PC-3 (cell line): ENCODE measurements around the gene P2RX6. TPM values are rescaled to one million over a fixed set of nuclear protein-coding genes. Genes with fewer than 3 reads are reported as not detected.

Experiments
- ATAC-seq: fragments of 200-7000 bp; cut with Tn5 transposase; 2 replicates; pipeline ENCODE4 v1.9.1; 2020; ENCODE audit warnings: mild to moderate bottlenecking, moderate library complexity
- BruUV-seq: library from RNA; stranded (reverse); fragments of 400-500 nt; replicated peaks from 2 replicates; lab custom pipeline; 2021; lab: Mats Ljungman, UMichigan
- CTCF ChIA-PET: fragments of 300-600 bp; sonication (Branson Sonifier 250); formaldehyde crosslinking; loops from one replicate; lab custom pipeline; 2022; ENCODE audit warnings: antibody characterized with exemption; lab: Charles Lee
- POLR2A ChIA-PET: fragments of 300-600 bp; sonication (Branson Sonifier 250); formaldehyde crosslinking; loops from one replicate; lab custom pipeline; 2022; ENCODE audit warnings: antibody characterized with exemption; ENCODE audit not compliant: unreplicated experiment; lab: Charles Lee
- DNase-seq: peaks from one replicate; pipeline ENCODE4 v3.0.0-alpha.2; 2015
- H2AFZ ChIP-seq: fragments of 300-600 bp; sonication (generic); 2 replicates; pipeline ENCODE4 v1.6.0; 2016; ENCODE audit warnings: antibody characterized with exemption, low read length
- H3F3A ChIP-seq: fragments of 300-600 bp; sonication (generic); one replicate; pipeline ENCODE4 v1.6.0; 2017; ENCODE audit warnings: antibody characterized with exemption, low read length, control low read depth, mild to moderate bottlenecking; ENCODE audit not compliant: unreplicated experiment
- H3K27ac ChIP-seq: fragments of 300-600 bp; sonication (generic); 2 replicates; pipeline ENCODE4 v1.5.1; 2016; ENCODE audit warnings: mild to moderate bottlenecking, low read length
- H3K27me3 ChIP-seq: fragments of 300-600 bp; sonication (generic); 2 replicates; pipeline ENCODE4 v1.6.1; 2016; ENCODE audit warnings: low read length, mixed read lengths
- H3K36me3 ChIP-seq: fragments of 300-600 bp; sonication (generic); 2 replicates; pipeline ENCODE4 v1.6.1; 2016; ENCODE audit warnings: low read depth, mixed run types, low read length, mixed read lengths
- H3K4me1 ChIP-seq: fragments of 300-600 bp; sonication (generic); 2 replicates; pipeline ENCODE4 v1.5.1; 2016; ENCODE audit warnings: low read length; ENCODE audit not compliant: insufficient read depth
- H3K4me2 ChIP-seq: fragments of 300-600 bp; sonication (generic); 2 replicates; pipeline ENCODE4 v1.6.0; 2016; ENCODE audit warnings: low read length
- H3K4me3 ChIP-seq: fragments of 300-600 bp; sonication (generic); 2 replicates; pipeline ENCODE4 v1.5.1; 2016; ENCODE audit warnings: mild to moderate bottlenecking, low read length, mixed read lengths
- H3K79me2 ChIP-seq: fragments of 300-600 bp; sonication (generic); 2 replicates; pipeline ENCODE4 v1.6.1; 2017; ENCODE audit warnings: low read length, mixed read lengths
- H3K9ac ChIP-seq: fragments of 300-600 bp; sonication (generic); 2 replicates; pipeline ENCODE4 v1.6.0; 2016; ENCODE audit warnings: mild to moderate bottlenecking, low read length
- H3K9me2 ChIP-seq: fragments of 300-600 bp; sonication (generic); replicated peaks from 2 replicates; pipeline ENCODE4 v1.6.1; 2016; ENCODE audit warnings: mixed run types, low read length, mixed read lengths
- H3K9me3 ChIP-seq: fragments of 300-600 bp; sonication (generic); 2 replicates; pipeline ENCODE4 v1.6.1; 2016; ENCODE audit warnings: low read length, mixed read lengths
- H4K20me1 ChIP-seq: fragments of 300-600 bp; sonication (generic); 2 replicates; pipeline ENCODE4 v1.6.1; 2016; ENCODE audit warnings: low read length, mixed read lengths
- CTCF ChIP-seq: fragments of 300-600 bp; sonication (generic); conservative IDR thresholded peaks from 2 replicates; pipeline ENCODE4 v1.5.1; 2017; ENCODE audit warnings: antibody characterized with exemption, low read depth, mild to moderate bottlenecking, low read length
- EZH2 ChIP-seq: fragments of 300-600 bp; sonication (generic); IDR thresholded peaks from one replicate; pipeline ENCODE4 v1.6.1; 2017; ENCODE audit warnings: antibody characterized with exemption, mild to moderate bottlenecking, low read length; ENCODE audit not compliant: unreplicated experiment
- EZH2phosphoT487 ChIP-seq: fragments of 300-600 bp; sonication (generic); IDR thresholded peaks from 2 replicates; pipeline ENCODE4 v1.6.1; 2018; ENCODE audit warnings: mild to moderate bottlenecking, antibody characterized with exemption, low read length, borderline replicate concordance
- intact Hi-C: fragments of 100-400 bp; cut with micrococcal nuclease; formaldehyde crosslinking; loops from 2 replicates; pipeline ENCODE4 v1.9.0; 2023
- total RNA-seq: library from RNA; depleted of rRNA; stranded (reverse); fragments of >200 nt; gene quantifications from 2 replicates; pipeline ENCODE4 v1.2.3, GENCODE V29; 2014

Gene P2RX6
- total RNA-seq, 1 experiment from 2014 or later, result 1.1 TPM

GRCh38 chr22:20977516-20978170 is 37.3 kb upstream of the P2RX6 start:
- H3K4me3 ChIP-seq, result no peak overlapping the region
- H3K9me2 ChIP-seq, result no peaks in the 10 kb centered on the region
- H3K36me3 ChIP-seq, result no peaks in the 10 kb centered on the region
- peaks cover 5% of the 10 kb centered on the region for H3K4me1 ChIP-seq
- intact Hi-C loops, result no loop called here
- H4K20me1 ChIP-seq, result no peaks in the 10 kb centered on the region
- H3K27ac ChIP-seq, result no peak overlapping the region
- DNase-seq (no peak), ATAC-seq (no peak)
- H3K79me2 ChIP-seq, result peaks cover 5% of the 10 kb centered on the region
- CTCF ChIA-PET, result no interaction called here
- H3K27me3 ChIP-seq, result no peaks in the 10 kb centered on the region
- no peak overlapping the region for H3K9ac ChIP-seq
- no peak for TF ChIP-seq EZH2phosphoT487
- no peaks in the 10 kb centered on the region for H3F3A ChIP-seq
- no TSS peak for BruUV-seq
- POLR2A ChIA-PET, result no interaction called here
- H2AFZ ChIP-seq, result no peak overlapping the region
- H3K4me2 ChIP-seq, result no peak overlapping the region
- H3K9me3 ChIP-seq, result no peaks in the 10 kb centered on the region

GRCh38 chr22:20978419-20978818 is 36.5 kb upstream of the P2RX6 start:
- POLR2A ChIA-PET, result no interaction called here
- Histone ChIP-seq H3K9me2 (no peaks in the 10 kb centered on the region), H3K4me3 (no peak overlapping the region), H3F3A (no peaks in the 10 kb centered on the region), H3K4me2 (no peak overlapping the region), H3K36me3 (no peaks in the 10 kb centered on the region), H4K20me1 (no peaks in the 10 kb centered on the region), H3K4me1 (peaks cover 13% of the 10 kb centered on the region), H3K9ac (no peak overlapping the region), H3K27me3 (no peaks in the 10 kb centered on the region), H3K79me2 (peaks cover 13% of the 10 kb centered on the region), H2AFZ (no peak overlapping the region), H3K9me3 (no peaks in the 10 kb centered on the region), H3K27ac (no peak overlapping the region)
- no TSS peak for BruUV-seq
- intact Hi-C loops, result no loop called here
- TF ChIP-seq EZH2phosphoT487 (no peak), EZH2 (no peak), CTCF (no peak)
- ATAC-seq (no peak), DNase-seq (no peak)
- CTCF ChIA-PET, result no interaction called here

GRCh38 chr22:20979243-20979809 is 35.6 kb upstream of the P2RX6 start:
- Histone ChIP-seq H2AFZ (no peak overlapping the region), H3K36me3 (no peaks in the 10 kb centered on the region), H3K9me2 (no peaks in the 10 kb centered on the region), H3K4me1 (peaks cover 13% of the 10 kb centered on the region), H3K9ac (no peak overlapping the region), H3K4me2 (no peak overlapping the region), H4K20me1 (no peaks in the 10 kb centered on the region), H3K27me3 (no peaks in the 10 kb centered on the region), H3K4me3 (no peak overlapping the region), H3K9me3 (no peaks in the 10 kb centered on the region), H3F3A (no peaks in the 10 kb centered on the region), H3K27ac (no peak overlapping the region), H3K79me2 (peaks cover 16% of the 10 kb centered on the region)
- DNase-seq (no peak), ATAC-seq (no peak)
- TF ChIP-seq EZH2 (no peak), CTCF (no peak), EZH2phosphoT487 (no peak)
- CTCF ChIA-PET, result no interaction called here
- POLR2A ChIA-PET, result no interaction called here
- no TSS peak for BruUV-seq
- intact Hi-C loops, result no loop called here
